ENCODE data around the gene SSTR3. TPM values are rescaled to one million over a fixed set of nuclear protein-coding genes. Genes with fewer than 3 reads are reported as not detected.

The SSTR3 gene
- total RNA-seq, 1 donor from 2014 or later: not detected

- TF ChIP-seq, protein P1, sequence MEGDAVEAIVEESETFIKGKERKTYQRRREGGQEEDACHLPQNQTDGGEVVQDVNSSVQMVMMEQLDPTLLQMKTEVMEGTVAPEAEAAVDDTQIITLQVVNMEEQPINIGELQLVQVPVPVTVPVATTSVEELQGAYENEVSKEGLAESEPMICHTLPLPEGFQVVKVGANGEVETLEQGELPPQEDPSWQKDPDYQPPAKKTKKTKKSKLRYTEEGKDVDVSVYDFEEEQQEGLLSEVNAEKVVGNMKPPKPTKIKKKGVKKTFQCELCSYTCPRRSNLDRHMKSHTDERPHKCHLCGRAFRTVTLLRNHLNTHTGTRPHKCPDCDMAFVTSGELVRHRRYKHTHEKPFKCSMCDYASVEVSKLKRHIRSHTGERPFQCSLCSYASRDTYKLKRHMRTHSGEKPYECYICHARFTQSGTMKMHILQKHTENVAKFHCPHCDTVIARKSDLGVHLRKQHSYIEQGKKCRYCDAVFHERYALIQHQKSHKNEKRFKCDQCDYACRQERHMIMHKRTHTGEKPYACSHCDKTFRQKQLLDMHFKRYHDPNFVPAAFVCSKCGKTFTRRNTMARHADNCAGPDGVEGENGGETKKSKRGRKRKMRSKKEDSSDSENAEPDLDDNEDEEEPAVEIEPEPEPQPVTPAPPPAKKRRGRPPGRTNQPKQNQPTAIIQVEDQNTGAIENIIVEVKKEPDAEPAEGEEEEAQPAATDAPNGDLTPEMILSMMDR (conservative IDR thresholded peaks at IDR 0.05; ENCODE audit: low read depth, low read length): no peak
- no peak overlapping the region for H3K4me3 ChIP-seq (ENCODE audit: low read depth, low read length)
- DNase-seq (ENCODE audit: low read depth): no peak
These were observed 35.1 kb downstream of the SSTR3 start for GRCh38 chr22:37177221-37177620.

DNA sequence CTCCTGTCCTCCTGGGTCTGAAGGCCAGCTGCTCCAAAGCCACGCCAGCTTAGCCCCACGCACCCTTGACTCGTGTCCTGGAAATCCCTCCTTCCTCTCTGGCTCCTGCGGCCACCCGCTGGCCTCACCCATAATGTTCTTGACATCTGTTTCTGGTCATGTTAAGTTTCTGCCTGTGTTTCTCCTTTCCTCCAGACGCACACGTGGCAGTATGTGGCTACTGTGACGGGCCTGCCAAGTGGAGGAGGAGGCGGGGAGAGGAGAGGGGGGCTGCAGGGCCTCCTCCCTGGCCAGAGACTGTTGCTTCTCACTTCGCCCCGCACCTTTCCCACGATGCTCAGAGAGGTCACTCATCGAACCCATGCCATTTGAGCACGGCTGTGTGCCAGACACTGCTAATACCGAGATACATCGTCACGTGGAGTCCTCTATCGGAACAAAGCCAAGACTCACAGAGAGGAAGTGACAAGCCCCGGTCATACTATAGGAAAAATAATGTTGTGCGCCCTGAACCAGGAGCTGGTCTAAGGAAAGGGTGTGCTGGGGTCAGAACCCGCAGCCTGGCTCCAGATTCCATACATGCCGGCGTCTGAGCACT is 35.7 kb downstream of the SSTR3 start:
- no peak overlapping the region for H3K4me3 ChIP-seq (ENCODE audit: low read depth, low read length)
- no peak for DNase-seq (ENCODE audit: low read depth)
- TF ChIP-seq, protein P1 (conservative IDR thresholded peaks at IDR 0.05; ENCODE audit: low read depth, low read length): no peak

GRCh38 chr22:37175414-37176281 is 36.6 kb downstream of the SSTR3 start:
- no peak for DNase-seq (ENCODE audit: low read depth)
- H3K4me3 ChIP-seq (ENCODE audit: low read depth, low read length): no peak overlapping the region
- TF ChIP-seq, protein P1 (conservative IDR thresholded peaks at IDR 0.05; ENCODE audit: low read depth, low read length): no peak

GRCh38 chr22:37174964-37175363 is 37.3 kb downstream of the SSTR3 start:
- no peak overlapping the region for H3K4me3 ChIP-seq (ENCODE audit: low read depth, low read length)
- DNase-seq (ENCODE audit: low read depth): no peak
- TF ChIP-seq, protein P1 (conservative IDR thresholded peaks at IDR 0.05; ENCODE audit: low read depth, low read length): no peak

GRCh38 chr22:37173709-37174108 is 38.6 kb downstream of the SSTR3 start:
- TF ChIP-seq, protein P1 (conservative IDR thresholded peaks at IDR 0.05; ENCODE audit: low read depth, low read length): no peak
- DNase-seq (ENCODE audit: low read depth): no peak
- no peak overlapping the region for H3K4me3 ChIP-seq (ENCODE audit: low read depth, low read length)

DNA sequence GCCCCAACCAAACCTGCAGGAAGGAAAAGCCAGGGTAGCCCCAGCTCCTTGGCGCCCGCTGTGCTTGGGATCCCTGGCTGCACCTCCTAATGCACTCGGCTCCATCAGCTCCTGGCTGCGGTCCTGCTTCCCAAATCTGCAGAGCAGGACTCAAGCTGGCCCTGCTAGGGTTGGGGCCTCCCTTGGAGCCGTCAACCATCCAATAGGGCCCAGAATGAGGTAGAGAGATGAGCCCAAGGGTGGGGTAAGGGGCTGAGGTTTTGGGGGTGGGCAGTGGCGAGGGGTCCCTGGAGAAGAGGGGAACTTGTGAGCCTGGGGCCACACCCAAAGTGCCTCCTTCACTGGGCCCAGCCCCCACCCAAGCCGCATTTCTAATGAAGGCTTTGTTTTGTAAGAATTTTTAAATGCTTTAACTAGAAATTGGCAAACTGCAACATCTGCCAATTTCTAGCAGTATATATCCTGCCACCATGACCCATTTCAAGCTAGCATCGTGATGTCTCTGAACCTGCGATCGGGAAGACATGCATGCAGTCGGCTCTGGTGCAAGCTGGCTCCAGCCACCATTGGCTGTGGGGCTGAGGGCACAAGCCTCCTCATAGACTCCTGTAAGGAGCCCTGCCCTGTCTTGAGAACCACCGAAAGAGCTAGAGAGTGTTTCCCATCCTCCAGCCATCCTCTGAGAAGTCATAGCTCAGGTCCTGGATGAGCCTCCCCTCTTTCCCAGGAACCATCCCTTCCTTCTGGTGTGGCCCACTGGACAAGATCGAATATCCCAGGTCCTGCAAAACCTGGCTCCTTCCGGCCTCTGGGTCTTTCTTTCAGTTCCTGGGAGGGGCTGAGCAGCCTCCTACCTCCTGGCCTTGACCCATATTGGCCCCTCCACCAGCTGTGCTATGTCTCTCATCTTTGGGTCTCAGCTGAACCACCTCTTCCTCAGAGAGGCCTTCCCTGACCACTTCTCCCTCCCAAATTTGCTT is 39.7 kb downstream of the SSTR3 start:
- no peak overlapping the region for H3K4me3 ChIP-seq (ENCODE audit: low read depth, low read length)
- TF ChIP-seq, protein P1 (conservative IDR thresholded peaks at IDR 0.05; ENCODE audit: low read depth, low read length): no peak
- DNase-seq (ENCODE audit: low read depth): no peak
